Erythroblast (primary cell): Measurements from ENCODE around the gene OR51G1.

Experiments
- GATA1 ChIP-seq: IDR thresholded peaks from 2 replicates; pipeline ENCODE4 v1.6.1; 2011; ENCODE audit warnings: low read depth, mild to moderate bottlenecking, control low read depth, low read length, moderate library complexity
- POLR2A ChIP-seq: IDR thresholded peaks from 2 replicates; pipeline ENCODE4 v1.6.1; 2011; ENCODE audit warnings: mild to moderate bottlenecking, low read length

DNA sequence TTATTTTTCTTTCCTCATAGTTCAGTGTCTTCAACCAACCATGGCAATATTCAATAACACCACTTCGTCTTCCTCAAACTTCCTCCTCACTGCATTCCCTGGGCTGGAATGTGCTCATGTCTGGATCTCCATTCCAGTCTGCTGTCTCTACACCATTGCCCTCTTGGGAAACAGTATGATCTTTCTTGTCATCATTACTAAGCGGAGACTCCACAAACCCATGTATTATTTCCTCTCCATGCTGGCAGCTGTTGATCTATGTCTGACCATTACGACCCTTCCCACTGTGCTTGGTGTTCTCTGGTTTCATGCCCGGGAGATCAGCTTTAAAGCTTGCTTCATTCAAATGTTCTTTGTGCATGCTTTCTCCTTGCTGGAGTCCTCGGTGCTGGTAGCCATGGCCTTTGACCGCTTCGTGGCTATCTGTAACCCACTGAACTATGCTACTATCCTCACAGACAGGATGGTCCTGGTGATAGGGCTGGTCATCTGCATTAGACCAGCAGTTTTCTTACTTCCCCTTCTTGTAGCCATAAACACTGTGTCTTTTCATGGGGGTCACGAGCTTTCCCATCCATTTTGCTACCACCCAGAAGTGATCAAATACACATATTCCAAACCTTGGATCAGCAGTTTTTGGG lies 42.2 kb downstream of the OR51G1 start, which contains the start of gene OR51T1:
- no peak for TF ChIP-seq POLR2A
- TF ChIP-seq GATA1: no peak
